ENCODE measurements around the gene NDUFAF3.

Gene NDUFAF3

DNA sequence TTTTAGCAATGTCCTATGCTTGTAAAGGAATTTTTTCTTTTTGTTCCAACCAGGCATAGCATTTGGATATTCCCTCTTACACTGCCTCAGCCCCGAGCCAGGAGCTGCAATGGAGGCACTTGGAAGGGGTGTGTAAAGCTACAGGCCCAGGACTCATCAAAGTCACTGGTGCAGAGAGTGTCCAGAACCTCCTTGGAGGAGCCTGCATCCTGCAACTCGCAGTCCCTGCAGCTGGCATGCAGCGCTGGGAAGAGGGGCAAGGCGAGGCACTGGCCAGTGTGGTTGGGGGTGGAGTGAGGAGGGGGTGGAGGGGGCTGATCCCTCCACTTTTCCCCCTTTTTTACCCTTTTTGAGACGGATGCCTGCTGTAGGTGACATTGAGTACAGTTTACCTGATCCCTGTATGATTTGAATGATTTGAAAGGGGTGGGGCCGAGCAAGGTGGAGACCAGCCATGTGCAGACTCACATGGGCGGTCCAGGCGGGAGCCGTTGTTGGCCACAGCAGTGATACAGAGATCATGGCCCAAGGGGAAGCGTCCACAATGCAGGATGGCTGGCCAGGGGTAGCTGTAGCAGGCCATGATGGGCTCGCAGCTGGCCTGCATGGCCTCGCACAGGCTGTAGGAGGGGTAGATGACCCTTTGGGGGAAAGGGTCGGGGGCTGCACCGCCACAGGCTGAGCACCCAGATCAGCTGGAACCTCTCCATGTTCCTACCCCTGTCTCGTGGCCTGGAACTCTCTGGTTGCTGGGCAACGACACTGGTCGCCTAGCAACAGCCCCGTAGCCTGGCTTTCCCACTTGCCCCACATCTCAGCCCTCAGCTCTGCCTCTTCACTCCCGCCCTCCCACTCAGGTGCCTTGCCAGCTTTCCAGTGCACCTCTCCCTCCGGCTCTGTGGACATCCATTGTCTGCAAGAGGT is 23.9 kb upstream of the NDUFAF3 start:
- Histone ChIP-seq H3K4me3 (replicated peaks; ENCODE audit: insufficient read depth, low read length) (no peak overlapping the region), H3K27ac (replicated peaks) (no peak overlapping the region), H3K27me3 (ENCODE audit: insufficient read depth, poor library complexity, severe bottlenecking) (no peaks in the 10 kb centered on the region)
- TF ChIP-seq CTCF (IDR thresholded peaks at IDR 0.05; ENCODE audit: insufficient read depth, low read length) (no peak), POLR2AphosphoS5 (IDR thresholded peaks at IDR 0.05; ENCODE audit: low read depth) (no peak)
- no peak for DNase-seq (ENCODE audit: low read depth in 1 of 2, low spot score in 1 of 2)

DNA sequence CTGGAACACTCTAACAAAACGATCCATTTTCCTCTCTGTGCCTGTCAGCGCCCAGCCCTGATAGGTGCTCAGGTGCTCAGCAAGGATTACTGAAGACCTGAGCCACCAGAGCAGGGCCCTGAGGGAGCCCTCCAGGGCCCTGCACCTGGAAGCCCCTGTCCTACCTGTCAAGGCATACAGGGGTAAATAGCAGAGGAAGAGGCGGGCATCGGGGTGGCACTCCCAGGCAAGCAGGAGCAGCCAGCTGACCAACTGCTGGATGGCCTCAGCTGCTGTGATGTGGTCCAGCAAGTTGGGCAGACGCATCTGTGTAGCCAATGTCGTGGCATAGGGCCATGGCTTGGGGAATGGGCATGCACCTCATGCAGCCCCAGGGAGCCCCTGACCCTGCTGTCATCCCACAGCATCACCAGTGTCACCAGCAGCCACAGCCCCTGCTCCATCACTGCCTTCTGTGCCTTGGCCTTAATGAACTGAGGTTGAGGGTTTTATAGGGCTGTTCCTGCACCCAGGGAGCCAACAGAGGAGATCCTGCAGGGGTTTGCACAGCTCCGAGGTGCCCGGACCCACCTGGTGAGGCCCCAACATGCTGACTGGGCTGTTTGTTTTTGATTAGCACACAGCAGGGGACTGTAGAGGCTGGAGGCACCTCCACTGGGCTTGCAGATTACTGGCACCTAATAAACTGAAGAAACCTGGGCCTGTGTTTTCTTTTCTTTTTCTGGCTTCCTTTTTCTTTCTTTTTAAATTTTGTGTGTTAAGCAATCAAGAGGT is 22.6 kb upstream of the NDUFAF3 start:
- no peak for TF ChIP-seq CTCF (IDR thresholded peaks at IDR 0.05; ENCODE audit: insufficient read depth, low read length)
- TF ChIP-seq REST (IDR thresholded peaks at IDR 0.05; ENCODE audit: insufficient replicate concordance, low read depth): no peak
- TF ChIP-seq SPI1 (IDR thresholded peaks at IDR 0.05; ENCODE audit: borderline replicate concordance, low read depth): no peak
- TF ChIP-seq POLR2AphosphoS5 (IDR thresholded peaks at IDR 0.05; ENCODE audit: low read depth): no peak
- TF ChIP-seq GABPA (IDR thresholded peaks at IDR 0.05; ENCODE audit: low read depth): no peak
- Histone ChIP-seq H3K27me3 (ENCODE audit: insufficient read depth, poor library complexity, severe bottlenecking) (no peaks in the 10 kb centered on the region), H3K4me3 (replicated peaks; ENCODE audit: insufficient read depth, low read length) (no peak overlapping the region), H3K27ac (replicated peaks) (no peak overlapping the region)
- no peak for DNase-seq (ENCODE audit: low read depth in 1 of 2, low spot score in 1 of 2)

DNA sequence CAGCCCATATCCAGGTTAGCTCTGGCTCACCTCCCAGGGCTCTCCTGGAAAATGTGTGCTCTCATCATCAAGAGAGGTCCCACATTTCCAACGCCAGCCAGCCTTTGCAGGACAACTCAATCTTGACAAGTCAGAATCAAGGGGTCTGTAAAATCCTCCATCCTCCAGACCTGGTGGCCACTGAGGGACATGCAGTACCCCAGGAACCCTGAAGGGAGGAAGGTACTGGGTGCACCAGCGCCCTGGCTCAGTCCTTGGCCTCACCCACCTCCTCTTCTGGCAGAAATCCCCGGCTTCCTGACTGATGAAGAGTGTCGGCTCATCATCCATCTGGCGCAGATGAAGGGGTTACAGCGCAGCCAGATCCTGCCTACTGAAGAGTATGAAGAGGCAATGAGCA is 20.8 kb upstream of the NDUFAF3 start:
- TF ChIP-seq REST (IDR thresholded peaks at IDR 0.05; ENCODE audit: insufficient replicate concordance, low read depth) (no peak), SPI1 (IDR thresholded peaks at IDR 0.05; ENCODE audit: borderline replicate concordance, low read depth) (no peak), GABPA (IDR thresholded peaks at IDR 0.05; ENCODE audit: low read depth) (no peak), POLR2AphosphoS5 (IDR thresholded peaks at IDR 0.05; ENCODE audit: low read depth) (no peak), CTCF (IDR thresholded peaks at IDR 0.05; ENCODE audit: insufficient read depth, low read length) (no peak)
- DNase-seq (ENCODE audit: low read depth in 1 of 2, low spot score in 1 of 2): no peak
- Histone ChIP-seq H3K4me3 (replicated peaks; ENCODE audit: insufficient read depth, low read length) (no peak overlapping the region), H3K27me3 (ENCODE audit: insufficient read depth, poor library complexity, severe bottlenecking) (no peaks in the 10 kb centered on the region), H3K27ac (replicated peaks) (no peak overlapping the region)
